Skeletal muscle satellite cell (primary cell): ENCODE results near the gene TSPAN18.

Experiments used
- H3K27me3 ChIP-seq: 2 replicates; pipeline ENCODE4 v1.7.0; 2013; ENCODE audit warnings: low read length; ENCODE audit not compliant: control insufficient read depth, insufficient read depth
- H3K36me3 ChIP-seq: 2 replicates; pipeline ENCODE4 v1.7.0; 2013; ENCODE audit warnings: mild to moderate bottlenecking, control low read depth, low read length; ENCODE audit not compliant: insufficient read depth
- H3K4me1 ChIP-seq: 2 replicates; pipeline ENCODE4 v1.7.0; 2013; ENCODE audit warnings: low read length; ENCODE audit not compliant: control insufficient read depth, insufficient read depth
- H3K4me2 ChIP-seq: 2 replicates; pipeline ENCODE4 v1.7.0; 2013; ENCODE audit warnings: mild to moderate bottlenecking, low read length
- H3K4me3 ChIP-seq: 2 replicates; pipeline ENCODE4 v1.7.0; 2013; ENCODE audit warnings: low read length
- H3K9ac ChIP-seq: 2 replicates; pipeline ENCODE4 v1.7.0; 2013; ENCODE audit warnings: mild to moderate bottlenecking, low read depth, low read length, moderate library complexity
- H3K9me3 ChIP-seq: replicated peaks from 2 replicates; pipeline ENCODE4 v1.7.0; 2013; ENCODE audit warnings: mild to moderate bottlenecking, control low read depth, low read length

Gene TSPAN18

DNA sequence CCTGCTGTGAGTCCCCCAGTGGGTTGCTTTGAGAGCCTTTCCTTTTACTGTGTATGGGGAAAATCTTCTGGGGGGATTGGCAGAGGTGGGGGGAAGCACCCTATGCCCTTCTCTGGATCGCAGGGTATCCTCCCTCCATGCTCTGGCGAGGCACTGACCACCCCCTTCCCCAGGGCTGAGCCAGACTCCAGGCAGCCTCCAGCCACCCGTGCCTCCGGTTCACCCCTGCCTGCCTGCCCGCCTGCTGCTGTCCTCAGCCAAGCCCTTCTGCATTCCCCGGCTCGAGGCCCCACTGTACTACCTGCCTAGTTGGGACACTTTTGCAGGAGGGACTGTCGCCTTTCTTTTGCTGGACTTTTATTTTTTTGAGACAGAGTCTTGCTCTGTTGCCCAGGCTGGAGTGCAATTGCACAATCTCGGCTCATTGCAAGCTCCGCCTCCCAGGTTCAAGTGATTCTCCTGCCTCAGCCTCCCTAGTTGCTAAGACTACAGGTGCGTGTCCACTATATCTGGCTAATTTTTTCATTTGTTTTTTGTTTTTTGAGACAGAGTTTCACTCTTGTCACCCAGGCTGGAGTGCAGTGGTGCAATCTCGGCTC lies 247.7 kb downstream of the TSPAN18 start:
- Histone ChIP-seq H3K27me3 (peaks cover 48% of the 10 kb centered on the region), H3K4me3 (no peak overlapping the region), H3K4me2 (no peak overlapping the region), H3K36me3 (no peaks in the 10 kb centered on the region), H3K9ac (no peak overlapping the region), H3K4me1 (no peaks in the 10 kb centered on the region), H3K9me3 (no peaks in the 10 kb centered on the region)

GRCh38 chr11:44976576-44976975 lies 249.8 kb downstream of the TSPAN18 start:
- Histone ChIP-seq H3K4me2 (no peak overlapping the region), H3K4me3 (no peak overlapping the region), H3K4me1 (no peaks in the 10 kb centered on the region)

DNA sequence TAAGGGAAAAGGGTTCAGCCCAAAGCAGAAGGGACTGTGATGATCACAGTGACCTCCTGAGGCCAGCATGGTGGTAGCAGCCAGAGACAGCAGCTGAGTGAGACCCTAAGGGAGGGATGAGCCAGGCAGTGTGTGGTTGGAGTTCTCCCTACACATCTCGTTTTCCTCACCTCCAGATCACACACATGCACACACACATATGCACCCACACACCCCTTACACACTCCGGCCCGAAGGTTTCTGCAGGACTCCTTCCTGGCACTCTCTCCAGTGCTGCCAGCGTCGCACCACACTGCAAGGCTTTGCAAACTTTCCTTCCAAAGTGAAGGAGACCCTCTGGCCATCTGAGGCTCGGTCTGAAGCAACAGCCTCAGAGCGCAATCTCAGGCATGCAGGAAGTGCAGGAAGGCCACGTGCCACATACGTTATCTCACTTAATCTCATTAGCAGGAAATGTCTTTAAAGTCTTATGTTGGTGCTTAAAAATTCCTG lies 250.8 kb downstream of the TSPAN18 start:
- H3K9me3 ChIP-seq, result no peaks in the 10 kb centered on the region
- no peaks in the 10 kb centered on the region for H3K4me1 ChIP-seq
- H3K4me3 ChIP-seq, result no peak overlapping the region
- no peaks in the 10 kb centered on the region for H3K36me3 ChIP-seq
- H3K4me2 ChIP-seq, result no peak overlapping the region
- H3K27me3 ChIP-seq, result peaks cover 36% of the 10 kb centered on the region
- H3K9ac ChIP-seq, result no peak overlapping the region

More at GRCh38 chr11:44976576-44976975, 249.8 kb downstream of the TSPAN18 start:
- Histone ChIP-seq H3K36me3 (no peaks in the 10 kb centered on the region), H3K27me3 (peaks cover 37% of the 10 kb centered on the region), H3K9ac (no peak overlapping the region), H3K9me3 (no peaks in the 10 kb centered on the region)

DNA sequence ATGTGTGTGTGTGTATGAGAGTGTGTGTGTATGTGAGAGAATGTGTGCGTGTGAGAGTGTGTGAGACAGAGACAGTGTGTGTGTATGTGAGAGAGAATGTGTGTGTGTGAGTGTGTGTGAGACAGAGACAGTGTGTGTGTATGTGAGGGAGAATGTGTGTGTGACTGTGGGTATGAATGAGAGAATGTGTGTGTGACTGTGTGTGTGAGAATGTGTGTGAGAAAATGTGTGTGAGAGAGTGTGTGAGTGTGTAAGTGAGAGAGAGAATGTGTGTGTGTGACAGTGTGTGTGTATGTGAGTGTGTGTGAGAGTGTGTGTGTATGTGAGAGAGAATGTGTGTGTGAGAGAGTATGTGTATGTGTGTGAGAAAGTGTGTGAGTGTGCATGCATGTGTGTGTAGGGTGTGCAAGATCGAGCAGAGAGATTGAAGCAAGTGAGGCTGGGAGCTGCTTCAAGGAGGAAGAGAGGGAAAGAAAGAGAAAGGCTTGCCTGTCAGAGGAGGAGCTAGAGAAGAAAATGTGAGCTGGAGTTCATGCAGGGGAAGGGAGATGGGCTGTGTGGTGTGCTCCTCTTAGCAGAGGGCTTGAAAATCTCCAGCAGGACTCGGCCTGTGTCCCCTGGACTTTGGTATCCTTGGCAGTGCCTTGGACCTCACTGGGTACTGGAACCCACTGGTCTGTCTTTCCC lies 251.7 kb downstream of the TSPAN18 start:
- no peak overlapping the region for H3K9ac ChIP-seq
- peaks cover 31% of the 10 kb centered on the region for H3K27me3 ChIP-seq
- no peak overlapping the region for H3K4me2 ChIP-seq
- H3K4me3 ChIP-seq, result no peak overlapping the region
- H3K9me3 ChIP-seq, result no peaks in the 10 kb centered on the region
- H3K36me3 ChIP-seq, result no peaks in the 10 kb centered on the region
- no peaks in the 10 kb centered on the region for H3K4me1 ChIP-seq

DNA sequence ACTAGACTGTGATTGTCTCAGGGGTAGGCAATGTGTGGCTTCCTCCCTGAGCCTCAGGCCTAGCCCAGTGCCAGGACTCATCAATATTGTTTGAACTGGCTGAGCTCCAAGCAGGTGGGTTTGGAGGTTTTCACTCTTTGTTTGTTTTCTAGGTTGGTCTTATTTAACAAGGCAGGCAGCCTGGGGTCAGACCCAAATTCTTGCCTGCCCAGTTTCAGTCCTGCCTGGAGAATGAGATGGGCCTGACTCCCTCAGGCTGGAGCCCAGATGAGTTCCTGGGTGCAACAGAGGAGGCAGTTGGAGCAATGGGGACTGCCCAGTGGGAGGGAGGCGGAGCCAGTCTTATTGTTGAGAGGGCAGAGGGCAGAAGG lies 252.2 kb downstream of the TSPAN18 start:
- H3K36me3 ChIP-seq, result no peaks in the 10 kb centered on the region
- no peaks in the 10 kb centered on the region for H3K9me3 ChIP-seq
- H3K27me3 ChIP-seq, result peaks cover 30% of the 10 kb centered on the region
- no peak overlapping the region for H3K4me3 ChIP-seq
- H3K4me1 ChIP-seq, result no peaks in the 10 kb centered on the region
- H3K9ac ChIP-seq, result no peak overlapping the region
- no peak overlapping the region for H3K4me2 ChIP-seq

- H3K36me3 ChIP-seq, result no peaks in the 10 kb centered on the region
- H3K27me3 ChIP-seq, result peaks cover 33% of the 10 kb centered on the region
- no peak overlapping the region for H3K4me3 ChIP-seq
- no peaks in the 10 kb centered on the region for H3K4me1 ChIP-seq
- H3K4me2 ChIP-seq, result no peak overlapping the region
- no peak overlapping the region for H3K9ac ChIP-seq
- H3K9me3 ChIP-seq, result no peaks in the 10 kb centered on the region
Measured at GRCh38 chr11:44979543-44980399, 253.0 kb downstream of the TSPAN18 start.

DNA sequence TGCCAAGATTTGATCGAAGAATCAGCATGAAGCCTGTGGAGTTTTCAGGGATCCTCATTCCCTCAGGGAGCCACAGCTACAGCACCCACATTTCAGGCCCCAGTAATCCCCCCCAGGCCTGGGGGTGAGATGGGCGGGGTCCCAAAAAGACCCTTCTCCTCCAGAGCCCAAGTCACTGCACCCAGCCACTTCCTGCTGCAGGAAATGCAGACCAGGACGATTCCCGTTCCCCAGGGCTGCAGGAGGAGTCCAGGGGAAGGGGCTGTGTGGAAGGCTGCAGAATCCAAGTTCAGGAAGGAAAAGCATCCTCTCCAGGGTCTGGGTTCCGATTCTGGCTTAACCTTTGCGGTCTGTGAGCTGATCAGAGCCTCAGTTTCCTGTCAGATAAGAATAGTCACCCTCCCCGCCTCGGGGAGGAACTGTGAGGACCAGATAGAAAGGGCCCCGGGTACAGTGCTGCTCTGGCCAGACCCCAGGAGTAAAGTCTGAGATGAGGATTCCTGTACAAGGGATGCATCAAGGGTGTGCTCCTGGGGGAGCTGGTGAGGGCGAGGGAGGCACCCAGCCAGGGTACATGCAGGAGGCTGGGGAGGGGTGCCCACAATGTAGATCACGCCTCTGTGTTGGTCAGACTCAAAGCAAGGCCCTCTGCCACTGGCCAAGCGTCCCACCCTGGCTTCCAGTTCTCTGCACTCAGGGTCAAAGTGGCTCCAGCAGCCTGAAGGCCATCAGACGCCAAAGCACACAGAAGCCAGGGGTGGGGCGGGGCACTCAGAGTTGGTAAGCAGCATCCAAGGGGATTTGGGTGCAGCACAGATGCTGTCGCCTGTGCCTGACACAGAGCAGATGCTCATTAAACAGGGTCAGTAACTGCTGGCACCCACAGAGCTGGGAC lies 254.0 kb downstream of the TSPAN18 start:
- peaks cover 34% of the 10 kb centered on the region for H3K27me3 ChIP-seq
- no peak overlapping the region for H3K4me2 ChIP-seq
- H3K4me1 ChIP-seq, result no peaks in the 10 kb centered on the region
- H3K9ac ChIP-seq, result no peak overlapping the region
- H3K4me3 ChIP-seq, result no peak overlapping the region
- no peaks in the 10 kb centered on the region for H3K9me3 ChIP-seq
- H3K36me3 ChIP-seq, result no peaks in the 10 kb centered on the region
